ENCODE data around the gene EIF3B. TPM values are rescaled to one million over a fixed set of nuclear protein-coding genes. Genes with fewer than 3 reads are reported as not detected.

EIF3B gene
- total RNA-seq, 1 donor from 2014 or later, result 161 TPM

DNA sequence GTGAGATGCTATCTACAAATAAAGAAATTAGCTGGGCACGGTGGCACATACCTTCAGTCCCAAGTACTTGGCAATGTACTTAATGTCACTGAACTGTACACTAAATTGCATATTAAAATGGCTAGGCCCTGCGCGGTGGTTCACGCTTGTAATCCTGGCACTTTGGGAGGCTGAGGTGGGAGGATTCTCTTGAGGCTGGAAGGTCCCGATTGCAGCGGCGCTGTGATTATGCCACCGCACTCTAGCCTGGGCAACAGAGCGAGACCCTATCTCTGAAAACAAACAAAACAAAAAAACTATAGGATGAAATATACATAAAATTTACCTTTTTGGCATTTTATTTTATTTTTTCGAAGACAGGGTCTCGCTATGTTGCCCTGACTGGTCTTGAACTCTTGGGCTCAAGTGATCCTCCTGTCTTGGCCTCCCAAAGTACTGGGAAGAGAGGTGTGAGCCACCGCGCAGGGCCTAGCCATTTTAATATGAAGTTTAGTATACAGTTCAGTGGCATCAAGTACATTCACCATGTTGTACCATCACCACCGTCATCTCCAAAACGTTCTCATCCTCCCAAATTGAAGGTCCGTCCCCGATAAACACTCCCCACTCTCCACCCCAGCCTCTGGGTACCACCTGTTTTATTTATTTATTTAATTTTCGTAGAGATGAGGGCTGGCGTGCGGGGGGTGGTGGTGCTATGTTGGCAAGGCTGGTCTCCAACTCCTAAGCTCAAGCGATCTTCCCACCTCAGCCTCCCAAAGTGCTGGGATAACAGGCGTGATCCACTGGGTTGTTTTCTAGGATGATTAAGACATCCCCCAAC is 1.3 kb upstream of the EIF3B start:
- peak overlapping the region; percentile 97 for H3K4me3 ChIP-seq (ENCODE audit: low read depth, low read length)
- TF ChIP-seq, protein P1, sequence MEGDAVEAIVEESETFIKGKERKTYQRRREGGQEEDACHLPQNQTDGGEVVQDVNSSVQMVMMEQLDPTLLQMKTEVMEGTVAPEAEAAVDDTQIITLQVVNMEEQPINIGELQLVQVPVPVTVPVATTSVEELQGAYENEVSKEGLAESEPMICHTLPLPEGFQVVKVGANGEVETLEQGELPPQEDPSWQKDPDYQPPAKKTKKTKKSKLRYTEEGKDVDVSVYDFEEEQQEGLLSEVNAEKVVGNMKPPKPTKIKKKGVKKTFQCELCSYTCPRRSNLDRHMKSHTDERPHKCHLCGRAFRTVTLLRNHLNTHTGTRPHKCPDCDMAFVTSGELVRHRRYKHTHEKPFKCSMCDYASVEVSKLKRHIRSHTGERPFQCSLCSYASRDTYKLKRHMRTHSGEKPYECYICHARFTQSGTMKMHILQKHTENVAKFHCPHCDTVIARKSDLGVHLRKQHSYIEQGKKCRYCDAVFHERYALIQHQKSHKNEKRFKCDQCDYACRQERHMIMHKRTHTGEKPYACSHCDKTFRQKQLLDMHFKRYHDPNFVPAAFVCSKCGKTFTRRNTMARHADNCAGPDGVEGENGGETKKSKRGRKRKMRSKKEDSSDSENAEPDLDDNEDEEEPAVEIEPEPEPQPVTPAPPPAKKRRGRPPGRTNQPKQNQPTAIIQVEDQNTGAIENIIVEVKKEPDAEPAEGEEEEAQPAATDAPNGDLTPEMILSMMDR (conservative IDR thresholded peaks at IDR 0.05; ENCODE audit: low read depth, low read length), result no peak
- DNase-seq (ENCODE audit: low read depth), result no peak

DNA sequence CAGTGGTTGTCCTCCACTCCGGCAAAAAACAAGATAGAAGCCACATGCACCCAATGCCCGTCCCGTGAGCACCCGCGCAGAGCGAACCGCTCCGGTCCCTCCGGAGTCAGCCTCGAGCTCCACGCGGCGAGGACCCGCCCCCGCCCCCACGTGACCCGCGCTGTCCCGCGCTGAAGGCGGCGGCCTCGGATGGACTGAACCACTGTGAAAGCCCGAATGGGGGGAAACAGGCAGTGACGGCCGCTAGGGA is 766 bp upstream of the EIF3B start:
- peak overlapping the region; percentile 97 for H3K4me3 ChIP-seq (ENCODE audit: low read depth, low read length)
- no peak for DNase-seq (ENCODE audit: low read depth)
- TF ChIP-seq, protein P1 (conservative IDR thresholded peaks at IDR 0.05; ENCODE audit: low read depth, low read length), result no peak

DNA sequence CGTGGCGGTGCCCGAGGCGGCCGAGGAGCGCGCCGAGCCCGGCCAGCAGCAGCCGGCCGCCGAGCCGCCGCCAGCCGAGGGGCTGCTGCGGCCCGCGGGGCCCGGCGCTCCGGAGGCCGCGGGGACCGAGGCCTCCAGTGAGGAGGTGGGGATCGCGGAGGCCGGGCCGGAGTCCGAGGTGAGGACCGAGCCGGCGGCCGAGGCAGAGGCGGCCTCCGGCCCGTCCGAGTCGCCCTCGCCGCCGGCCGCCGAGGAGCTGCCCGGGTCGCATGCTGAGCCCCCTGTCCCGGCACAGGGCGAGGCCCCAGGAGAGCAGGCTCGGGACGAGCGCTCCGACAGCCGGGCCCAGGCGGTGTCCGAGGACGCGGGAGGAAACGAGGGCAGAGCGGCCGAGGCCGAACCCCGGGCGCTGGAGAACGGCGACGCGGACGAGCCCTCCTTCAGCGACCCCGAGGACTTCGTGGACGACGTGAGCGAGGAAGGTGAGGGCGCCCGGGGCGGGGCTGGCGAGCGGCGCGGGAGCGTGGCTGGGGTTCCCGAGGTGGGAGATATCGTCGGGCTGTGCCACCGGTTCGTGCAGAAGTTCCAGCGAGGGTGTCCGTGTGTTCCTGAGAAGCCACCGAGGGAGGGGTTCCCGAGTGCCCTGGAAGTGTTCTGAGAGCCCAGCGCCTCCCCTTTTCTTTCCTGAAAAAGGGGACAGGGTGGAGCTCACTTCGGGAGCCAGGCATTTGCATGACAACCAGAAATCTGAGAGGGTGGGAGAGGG is 495 bp downstream of the EIF3B start:
- no peak for DNase-seq (ENCODE audit: low read depth)
- H3K4me3 ChIP-seq (ENCODE audit: low read depth, low read length), result peak overlapping the region; percentile 97
- TF ChIP-seq, protein P1 (conservative IDR thresholded peaks at IDR 0.05; ENCODE audit: low read depth, low read length), result no peak

DNA sequence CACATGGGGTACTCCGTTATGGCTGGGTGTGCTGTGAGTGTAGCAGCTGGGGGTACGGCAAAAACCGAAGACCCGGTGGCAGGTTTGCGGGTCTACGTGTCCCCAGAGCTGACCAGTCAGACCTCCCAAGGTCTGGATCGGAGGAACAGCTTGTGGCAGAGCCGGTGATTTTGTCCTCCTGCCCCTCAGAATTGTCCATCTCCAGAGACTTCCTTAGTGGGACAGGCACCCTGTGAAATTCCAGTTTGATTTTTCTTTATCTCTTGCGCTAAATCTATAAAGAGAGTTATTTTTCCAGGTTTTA is 1.0 kb downstream of the EIF3B start:
- H3K4me3 ChIP-seq (ENCODE audit: low read depth, low read length), result peak overlapping the region; percentile 97
- TF ChIP-seq, protein P1 (conservative IDR thresholded peaks at IDR 0.05; ENCODE audit: low read depth, low read length), result no peak
- no peak for DNase-seq (ENCODE audit: low read depth)

DNA sequence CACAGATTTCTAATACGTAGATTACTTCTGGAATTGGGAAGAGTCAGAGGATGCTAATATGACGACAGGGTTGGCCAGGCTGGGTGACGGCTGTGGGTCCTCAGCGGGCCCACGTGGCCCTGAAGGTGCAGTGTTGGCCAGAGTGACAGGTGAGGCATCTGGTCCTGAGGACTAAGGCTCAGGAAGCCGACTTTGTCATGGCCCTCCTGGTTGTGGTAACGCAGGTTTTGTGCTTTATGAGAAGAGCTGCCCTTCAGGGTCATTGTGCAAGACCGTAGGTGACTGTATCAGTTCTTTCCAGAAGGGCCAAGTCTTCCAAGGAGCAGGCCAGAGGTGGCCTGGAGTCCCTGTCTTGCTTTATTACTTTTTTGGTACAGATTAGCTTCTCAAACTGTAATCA is 2.5 kb downstream of the EIF3B start:
- H3K4me3 ChIP-seq (ENCODE audit: low read depth, low read length), result no peak overlapping the region
- DNase-seq (ENCODE audit: low read depth), result no peak
- TF ChIP-seq, protein P1 (conservative IDR thresholded peaks at IDR 0.05; ENCODE audit: low read depth, low read length), result no peak

DNA sequence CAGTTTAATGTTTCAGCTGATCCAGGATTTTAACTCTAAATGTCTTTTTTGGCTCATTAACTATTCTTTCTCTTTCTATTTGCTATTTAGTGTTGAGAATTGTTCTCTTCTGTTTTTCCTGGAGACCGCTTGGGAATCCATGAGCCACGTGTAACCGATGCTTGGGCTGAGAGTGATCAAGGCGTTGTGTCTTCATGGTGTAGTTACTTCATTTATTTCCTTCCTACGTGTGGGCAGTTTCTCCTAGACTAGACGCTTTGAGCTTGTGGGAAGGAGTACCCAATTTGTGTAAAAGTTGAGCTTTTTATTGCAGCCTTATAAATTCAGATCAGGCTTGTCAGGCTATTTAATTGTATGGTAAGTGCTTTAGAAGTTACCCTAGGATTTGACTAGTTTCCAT is 2.9 kb downstream of the EIF3B start:
- TF ChIP-seq, protein P1 (conservative IDR thresholded peaks at IDR 0.05; ENCODE audit: low read depth, low read length), result no peak
- DNase-seq (ENCODE audit: low read depth), result no peak
- no peak overlapping the region for H3K4me3 ChIP-seq (ENCODE audit: low read depth, low read length)
